GM19023 (cell line): Measurements from ENCODE around the gene C19orf53.

Experiments used
- ATAC-seq: cut with Tn5 transposase; IDR thresholded peaks from one replicate; pipeline ENCODE4 v1.9.1; 2021; ENCODE audit warnings: mild to moderate bottlenecking, moderate library complexity; ENCODE audit not compliant: unreplicated experiment

Gene C19orf53

GRCh38 chr19:13795595-13796300 is 21.5 kb downstream of the C19orf53 start:
- peak; percentile 24 for ATAC-seq

- no peak for ATAC-seq
These were observed 22.2 kb downstream of the C19orf53 start for GRCh38 chr19:13796301-13797057.

GRCh38 chr19:13797058-13797440 is 22.8 kb downstream of the C19orf53 start:
- no peak for ATAC-seq

GRCh38 chr19:13797870-13798269 is 23.6 kb downstream of the C19orf53 start:
- no peak for ATAC-seq

DNA sequence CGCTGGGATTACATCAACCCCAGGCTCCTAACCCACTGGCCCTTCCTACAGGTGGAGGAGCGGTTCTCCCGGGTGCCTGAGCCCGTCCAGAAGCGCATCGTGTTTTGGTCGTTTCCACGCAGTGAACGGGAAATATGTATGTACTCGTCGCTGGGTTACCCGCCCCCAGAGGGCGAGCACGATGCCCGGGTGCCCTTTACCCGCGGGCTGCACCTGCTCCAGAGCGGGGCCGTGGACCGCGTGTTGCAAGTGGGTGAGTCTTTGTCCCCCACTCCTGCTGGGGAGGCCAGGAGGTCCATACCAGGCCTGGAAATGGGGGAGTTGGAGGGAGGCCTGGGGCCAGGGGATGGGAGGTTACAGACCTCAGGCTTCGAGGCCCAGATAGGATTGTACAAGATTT is 25.4 kb downstream of the C19orf53 start:
- ATAC-seq, result no peak

GRCh38 chr19:13803038-13803437 is 28.8 kb downstream of the C19orf53 start:
- no peak for ATAC-seq

GRCh38 chr19:13804830-13805683 is 30.8 kb downstream of the C19orf53 start:
- no peak for ATAC-seq

DNA sequence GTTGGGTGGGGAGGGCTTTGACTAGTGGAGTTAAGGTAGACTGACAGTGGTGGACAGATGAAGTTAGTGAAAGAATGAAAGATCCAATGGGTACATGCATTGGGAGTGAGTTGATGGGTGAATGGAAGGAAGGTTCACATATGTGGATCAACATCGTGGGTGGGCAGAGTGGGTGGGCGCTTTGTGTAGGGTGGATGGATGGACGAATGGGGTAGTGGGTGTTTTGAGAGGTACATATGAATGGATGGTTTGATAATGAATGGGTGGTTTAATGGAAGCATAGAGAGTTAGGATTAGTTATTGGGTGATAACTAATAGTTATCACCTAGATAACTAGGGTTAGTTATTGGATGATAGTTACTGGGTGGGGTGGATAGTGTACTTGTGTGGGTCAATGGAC is 32.5 kb downstream of the C19orf53 start:
- ATAC-seq, result no peak

DNA sequence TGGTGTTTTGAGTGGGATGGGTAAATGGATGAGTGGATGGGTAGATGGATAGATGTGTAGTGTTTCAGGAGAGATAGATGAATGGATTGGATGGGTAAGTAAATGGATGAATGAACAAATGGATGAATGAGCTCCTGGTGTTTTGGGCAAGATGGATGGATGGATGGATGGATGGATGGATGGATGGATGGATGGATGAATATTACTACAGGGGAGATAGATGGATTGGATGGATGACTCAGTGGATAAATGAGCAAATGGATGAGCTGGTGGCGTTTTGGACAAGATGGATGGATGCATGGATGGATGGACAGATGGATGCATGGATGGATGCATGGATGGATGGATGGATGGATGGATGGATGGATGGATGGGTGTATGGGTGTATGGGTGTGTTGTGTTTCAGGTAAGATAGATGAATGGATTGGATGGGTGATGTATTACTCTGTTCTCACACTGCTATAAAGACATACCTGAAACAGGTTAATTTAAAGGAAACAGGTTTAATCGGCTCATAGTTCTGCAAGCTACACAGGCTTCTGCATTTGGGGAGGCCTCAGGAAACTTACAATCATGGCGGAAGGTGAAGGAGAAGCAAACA is 33.3 kb downstream of the C19orf53 start:
- ATAC-seq, result no peak

DNA sequence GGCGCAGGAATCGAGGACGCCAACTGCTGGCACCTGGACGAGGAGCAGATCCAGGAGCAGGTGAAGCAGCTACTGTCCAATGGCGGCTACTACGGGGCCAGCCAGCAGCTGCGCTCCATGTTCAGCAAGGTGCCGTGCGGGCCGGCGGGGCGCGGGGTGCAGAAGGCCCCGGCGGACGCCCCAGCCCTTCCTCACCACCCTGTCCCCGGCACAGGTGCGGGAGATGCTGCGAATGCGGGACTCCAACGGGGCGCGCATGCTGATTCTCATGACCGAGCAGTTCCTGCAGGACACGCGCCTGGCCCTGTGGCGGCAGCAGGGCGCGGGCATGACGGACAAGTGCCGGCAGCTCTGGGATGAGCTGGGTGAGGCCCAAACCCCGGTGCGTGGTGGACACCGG is 34.6 kb downstream of the C19orf53 start:
- ATAC-seq, result no peak

DNA sequence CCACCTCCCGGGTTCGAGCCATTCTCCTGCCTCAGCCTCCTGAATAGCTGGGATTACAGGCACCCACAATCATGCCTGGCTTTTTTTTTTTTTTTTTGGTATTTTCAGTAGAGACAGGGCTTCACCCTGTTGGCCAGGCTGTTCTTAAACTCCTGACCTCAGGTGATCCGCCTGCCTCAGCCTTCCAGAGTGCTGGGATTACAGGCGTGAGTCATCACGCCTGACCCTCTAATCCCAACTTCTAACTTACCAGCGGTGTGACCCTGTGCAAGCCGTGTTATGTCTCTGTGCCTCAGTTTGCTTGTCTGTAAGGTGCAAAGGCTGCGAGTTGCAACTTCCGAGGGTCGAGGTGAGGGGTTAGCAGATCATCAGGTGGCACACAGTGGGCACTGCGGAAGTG is 38.3 kb downstream of the C19orf53 start:
- no peak for ATAC-seq

GRCh38 chr19:13813147-13813546 is 38.9 kb downstream of the C19orf53 start:
- ATAC-seq, result no peak

DNA sequence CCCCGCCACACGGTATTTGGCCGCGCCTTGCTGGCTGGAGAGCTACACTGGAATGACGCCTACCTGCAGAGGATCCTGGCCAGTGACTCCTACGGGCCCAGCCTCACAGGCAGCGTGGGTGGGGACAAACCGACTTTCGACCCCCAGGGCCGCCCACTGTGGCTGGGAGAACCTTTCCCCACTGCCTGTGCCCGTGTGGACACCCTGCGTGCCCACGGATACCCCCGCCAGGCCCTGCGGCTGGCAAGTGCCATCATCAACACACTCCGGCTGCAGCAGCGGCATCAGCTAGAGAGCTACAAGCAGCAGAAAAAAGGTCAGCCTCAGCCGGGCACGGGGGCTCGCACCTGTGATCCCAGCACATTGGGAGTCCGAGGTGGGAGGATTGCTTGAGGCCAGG is 40.3 kb downstream of the C19orf53 start:
- no peak for ATAC-seq

DNA sequence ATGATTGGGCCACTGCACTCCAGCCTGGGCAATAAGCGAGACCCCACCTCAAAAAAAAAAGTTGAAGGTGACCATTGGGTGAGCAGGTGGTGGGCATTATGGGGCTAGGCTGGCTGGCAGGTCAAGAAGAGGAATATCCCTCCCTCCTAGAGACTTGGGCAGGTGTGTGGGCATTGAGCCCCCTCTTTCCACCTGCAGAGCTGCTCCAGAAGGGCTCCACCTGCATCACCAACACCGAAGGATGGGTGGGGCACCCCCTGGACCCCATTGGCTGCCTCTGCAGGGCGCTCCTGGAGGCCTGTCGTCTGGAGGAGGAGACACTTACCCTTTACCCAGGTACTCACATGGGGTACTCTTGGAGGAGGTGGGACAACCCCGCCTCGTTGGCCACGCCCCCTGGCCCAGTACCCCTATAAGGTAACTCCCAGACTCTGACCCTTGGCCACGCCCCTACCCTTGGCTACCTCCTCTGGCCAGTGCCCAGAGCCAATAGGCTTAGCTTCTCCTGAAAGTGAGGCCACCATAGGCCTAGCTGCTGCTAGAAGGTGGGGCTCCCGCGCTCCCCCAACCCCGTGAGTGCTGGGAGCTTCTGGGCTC is 42.9 kb downstream of the C19orf53 start:
- ATAC-seq, result no peak

GRCh38 chr19:13817615-13818371 is 43.5 kb downstream of the C19orf53 start:
- ATAC-seq, result no peak

DNA sequence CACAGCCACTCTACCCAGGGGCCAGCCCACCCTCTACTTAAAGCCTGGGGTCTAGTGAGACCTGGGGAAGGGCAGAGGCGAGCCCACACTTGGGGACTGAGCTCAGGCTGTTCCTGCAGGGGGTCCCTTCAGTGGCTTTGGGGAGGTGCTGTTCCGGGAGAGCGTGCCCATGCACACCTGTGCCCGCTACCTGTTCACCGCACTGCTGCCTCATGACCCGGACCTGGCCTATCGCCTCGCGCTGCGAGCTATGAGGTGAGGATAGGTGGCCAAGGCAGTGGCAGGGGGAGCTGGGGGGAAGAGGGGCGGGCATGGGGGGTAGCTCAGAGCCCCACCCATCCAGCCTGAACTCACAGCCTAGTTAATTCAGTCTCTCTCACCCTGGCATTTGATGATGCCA is 45.0 kb downstream of the C19orf53 start:
- ATAC-seq, result no peak

DNA sequence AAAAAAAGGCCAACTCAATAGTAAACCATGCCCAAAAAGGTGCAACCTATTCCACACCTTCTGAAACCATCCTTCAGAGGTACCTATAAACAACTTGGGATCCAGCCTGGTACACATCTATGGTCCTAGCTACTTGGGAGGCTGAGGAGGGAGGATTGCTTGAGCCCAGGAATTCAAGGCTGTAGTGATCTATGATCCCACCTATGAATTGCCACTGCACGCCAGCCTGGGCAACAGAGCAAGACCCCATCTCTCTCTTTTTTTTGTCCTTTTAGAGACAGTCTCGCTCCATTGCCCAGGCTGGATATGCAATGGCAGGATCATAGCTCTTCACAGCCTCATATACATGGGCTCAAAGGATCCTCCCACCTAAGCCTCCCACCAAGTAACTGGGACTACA is 47.0 kb downstream of the C19orf53 start:
- no peak for ATAC-seq

DNA sequence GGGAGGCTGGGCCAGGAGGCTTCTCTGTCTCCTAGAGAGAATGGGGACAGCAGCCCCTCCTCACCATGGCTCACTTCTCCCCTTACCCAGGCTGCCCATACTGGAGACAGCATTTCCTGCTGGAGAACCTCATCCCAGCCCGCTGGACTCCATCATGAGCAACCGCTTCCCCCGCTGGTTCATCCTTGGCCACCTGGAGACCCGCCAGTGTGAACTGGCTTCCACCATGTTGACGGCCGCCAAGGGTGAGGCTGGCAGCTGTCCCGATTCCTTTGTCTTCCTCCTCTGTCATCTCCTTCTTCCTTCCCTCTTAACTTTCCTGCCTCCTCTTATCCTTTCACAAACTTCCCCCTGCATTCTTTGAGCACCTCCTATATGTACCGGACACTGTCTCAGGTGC is 49.0 kb downstream of the C19orf53 start:
- ATAC-seq, result no peak

DNA sequence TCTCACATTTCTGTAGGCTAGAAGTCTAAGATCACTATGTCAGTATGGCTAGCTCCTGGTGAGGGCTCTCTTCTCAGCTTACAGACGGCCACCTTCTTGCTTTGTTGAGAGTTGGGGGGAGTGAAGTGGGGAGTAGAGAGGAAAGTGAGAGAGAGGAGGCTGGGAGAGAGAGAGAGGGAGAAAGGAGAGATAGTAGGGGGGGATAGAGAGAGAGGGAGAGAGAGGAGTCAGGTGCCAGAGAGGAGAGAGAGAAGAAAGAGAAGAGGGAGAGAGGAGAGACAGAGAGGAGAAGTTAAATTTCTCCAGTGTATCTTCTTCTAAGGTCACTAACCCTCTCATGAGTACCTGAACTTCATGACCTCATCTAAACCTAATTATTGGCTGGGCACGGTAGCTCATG is 49.6 kb downstream of the C19orf53 start:
- no peak for ATAC-seq

DNA sequence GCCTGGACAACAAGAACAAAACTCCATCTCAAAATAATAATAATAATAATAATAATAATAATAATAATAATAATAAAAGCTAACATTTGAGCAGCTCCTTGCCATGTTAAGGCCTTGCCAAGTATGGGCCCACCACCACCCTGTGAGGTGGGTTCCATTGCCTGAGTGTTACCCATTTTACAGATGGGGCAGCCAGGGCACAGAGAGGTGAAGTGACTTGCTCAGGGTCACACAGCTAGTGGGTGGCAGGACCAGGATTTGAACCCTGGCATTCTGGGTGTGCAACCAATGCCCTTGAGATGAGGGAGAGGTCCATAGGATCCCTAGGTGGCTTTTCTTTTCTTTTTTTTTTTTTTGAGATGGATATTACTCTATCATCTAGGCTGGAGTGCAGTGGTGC is 50.4 kb downstream of the C19orf53 start:
- ATAC-seq, result no peak
